Tibial nerve (tissue), 4 donors: ENCODE measurements around the gene XKR7. TPM values are rescaled to one million over a fixed set of nuclear protein-coding genes. Genes with fewer than 3 reads are reported as not detected.

ENCODE experiments used
- DNase-seq, 2 donors: peaks; one replicate each; pipeline ENCODE4 v3.0.0-alpha.2; 2019; ENCODE audit warnings: low spot score in 2 of 2
- H3K27ac ChIP-seq, 4 donors: fragments of 200-600 bp; sonication (generic) in 3 of 4; one replicate each; pipeline ENCODE4 v1.5.1; 2017 to 2019; ENCODE audit warnings: mild to moderate bottlenecking in 1 of 4
- H3K27me3 ChIP-seq, 2 donors: fragments of 200-600 bp; sonication (generic) in 1 of 2; one replicate each; pipeline versions ENCODE4 v1.5.1 to v1.6.0; 2017 to 2019
- H3K36me3 ChIP-seq, 3 donors: fragments of 200-600 bp; sonication (generic); one replicate each; pipeline ENCODE4 v1.5.1; 2018 to 2019
- H3K4me1 ChIP-seq, 4 donors: fragments of 200-600 bp; sonication (generic) in 3 of 4; one replicate each; pipeline ENCODE4 v1.5.1; 2017 to 2019
- H3K4me3 ChIP-seq, 4 donors: fragments of 200-600 bp; sonication (generic) in 3 of 4; one replicate each; pipeline ENCODE4 v1.5.1; 2017 to 2019; ENCODE audit warnings: mild to moderate bottlenecking in 1 of 4, moderate library complexity in 1 of 4
- H3K9me3 ChIP-seq, 4 donors: fragments of 200-600 bp; sonication (generic) in 3 of 4; one replicate each; pipeline ENCODE4 v1.5.1; 2017 to 2019
- EP300 ChIP-seq, 2 donors: sonication (generic); formaldehyde crosslinking; IDR thresholded peaks; one replicate each; pipeline ENCODE4 v1.6.1; 2017; ENCODE audit warnings: antibody characterized with exemption in 2 of 2, mild to moderate bottlenecking in 1 of 2
- POLR2A ChIP-seq, 2 donors: fragments of 450-650 bp; IDR thresholded peaks; one replicate each; pipeline ENCODE4 v1.6.1; 2017; ENCODE audit warnings: antibody characterized with exemption in 2 of 2, mild to moderate bottlenecking in 2 of 2, moderate library complexity in 2 of 2
- WGBS, 2 donors: methylation state at CpG; one replicate each; pipeline ENCODE4 v1.1.5; 2018; 5-methylcytosine and 5-hydroxymethylcytosine counted together
- total RNA-seq, 4 donors: library from RNA; depleted of rRNA; stranded (reverse); fragments of >200 nt; gene quantifications; one replicate each; pipeline ENCODE4 v1.1.0, GENCODE V29; 2016
- TF ChIP-seq, protein P1 (sequence below), 5 experiments: fragments of 200-600 bp in 3 of 5; fragments of 450-650 bp in 2 of 5; sonication (generic) in 3 of 5; IDR thresholded peaks; one replicate each; pipeline ENCODE4 v1.5.1; 2016 to 2019; ENCODE audit warnings: antibody characterized with exemption in 5 of 5, mild to moderate bottlenecking in 3 of 5, moderate library complexity in 2 of 5

XKR7 gene
- total RNA-seq, 4 donors from 2014 or later: not detected

DNA sequence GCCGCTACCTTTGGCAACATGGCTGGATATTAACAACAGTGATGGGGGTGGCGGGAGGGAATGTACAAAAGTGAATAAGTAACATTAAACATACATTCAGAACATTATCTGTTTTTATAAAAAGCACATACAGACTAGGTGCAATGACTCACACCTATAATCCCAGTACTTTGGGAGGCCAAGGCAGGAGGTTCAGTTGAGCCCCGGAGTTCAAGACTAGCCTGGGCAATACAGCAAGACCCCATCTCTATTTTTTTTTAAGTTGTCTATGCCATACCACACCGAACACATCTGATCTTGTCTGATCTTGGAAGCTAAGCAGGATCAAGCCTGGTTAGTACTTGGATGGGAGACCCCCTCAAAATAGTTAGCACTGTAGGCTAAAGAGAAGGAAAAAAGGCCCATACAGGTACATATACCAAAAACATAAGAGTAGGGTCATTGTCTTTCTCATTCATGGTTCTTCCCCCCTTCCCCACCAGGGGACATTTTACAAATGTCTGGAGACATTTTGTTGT lies 82.4 kb downstream of the XKR7 start:
- H3K9me3 ChIP-seq: no peaks in the 10 kb centered on the region
- no peak overlapping the region for H3K27ac ChIP-seq
- H3K4me3 ChIP-seq: no peak overlapping the region
- H3K4me1 ChIP-seq: peaks cover 0 to 24% (median 7%) of the 10 kb centered on the region in 4 donors
- H3K36me3 ChIP-seq: no peaks in the 10 kb centered on the region
- 92% methylated on average over 4 of the region's 4 CpGs for WGBS, 2 donors
- TF ChIP-seq EP300 (IDR thresholded peaks at IDR 0.05): no peak
- TF ChIP-seq, protein P1, sequence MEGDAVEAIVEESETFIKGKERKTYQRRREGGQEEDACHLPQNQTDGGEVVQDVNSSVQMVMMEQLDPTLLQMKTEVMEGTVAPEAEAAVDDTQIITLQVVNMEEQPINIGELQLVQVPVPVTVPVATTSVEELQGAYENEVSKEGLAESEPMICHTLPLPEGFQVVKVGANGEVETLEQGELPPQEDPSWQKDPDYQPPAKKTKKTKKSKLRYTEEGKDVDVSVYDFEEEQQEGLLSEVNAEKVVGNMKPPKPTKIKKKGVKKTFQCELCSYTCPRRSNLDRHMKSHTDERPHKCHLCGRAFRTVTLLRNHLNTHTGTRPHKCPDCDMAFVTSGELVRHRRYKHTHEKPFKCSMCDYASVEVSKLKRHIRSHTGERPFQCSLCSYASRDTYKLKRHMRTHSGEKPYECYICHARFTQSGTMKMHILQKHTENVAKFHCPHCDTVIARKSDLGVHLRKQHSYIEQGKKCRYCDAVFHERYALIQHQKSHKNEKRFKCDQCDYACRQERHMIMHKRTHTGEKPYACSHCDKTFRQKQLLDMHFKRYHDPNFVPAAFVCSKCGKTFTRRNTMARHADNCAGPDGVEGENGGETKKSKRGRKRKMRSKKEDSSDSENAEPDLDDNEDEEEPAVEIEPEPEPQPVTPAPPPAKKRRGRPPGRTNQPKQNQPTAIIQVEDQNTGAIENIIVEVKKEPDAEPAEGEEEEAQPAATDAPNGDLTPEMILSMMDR (IDR thresholded peaks at IDR 0.05): no peak
- no peak for TF ChIP-seq POLR2A (IDR thresholded peaks at IDR 0.05)
- peaks cover 0 to 63% of the 10 kb centered on the region in 2 donors for H3K27me3 ChIP-seq
- DNase-seq: no peak

DNA sequence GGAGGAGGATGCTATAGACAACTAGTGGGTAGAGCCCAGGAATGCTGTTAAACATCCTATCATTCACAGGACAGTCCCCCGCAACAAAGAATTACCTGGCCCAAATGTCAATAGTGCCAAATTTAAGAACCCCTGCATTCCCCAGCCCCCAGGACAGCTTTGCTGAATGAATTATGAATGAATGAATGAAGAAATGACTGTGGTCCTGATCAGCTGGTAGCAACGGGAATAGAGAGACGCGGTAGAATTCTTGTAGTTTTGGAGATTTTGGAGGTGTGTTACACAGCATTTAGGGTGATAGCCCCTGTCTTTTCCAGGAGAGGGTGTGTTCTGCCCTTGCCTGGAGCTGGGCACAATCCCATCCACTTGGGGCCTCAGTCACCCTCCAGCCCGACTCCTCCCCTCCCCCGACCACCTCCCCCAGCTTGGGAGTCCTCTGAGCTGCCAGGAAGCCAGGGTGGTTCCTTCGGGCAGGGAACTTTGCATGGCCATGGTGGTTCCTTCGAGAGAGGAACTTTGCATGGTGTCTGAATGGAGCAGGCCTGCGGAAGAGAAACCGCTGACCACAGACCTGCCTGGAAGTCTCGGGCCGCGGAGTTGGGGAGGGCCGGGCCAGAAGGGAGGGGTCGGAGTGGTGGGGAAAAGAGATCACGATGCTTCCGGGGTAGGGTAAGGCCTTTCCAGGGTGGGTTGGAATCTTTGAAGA lies 83.1 kb downstream of the XKR7 start:
- WGBS, 2 donors: 19 to 22% methylated on average over 17 of the region's 17 CpGs
- H3K27me3 ChIP-seq: peaks cover 0 to 63% of the 10 kb centered on the region in 2 donors
- TF ChIP-seq, protein P1 (IDR thresholded peaks at IDR 0.05): no peak
- TF ChIP-seq EP300 (IDR thresholded peaks at IDR 0.05): peak in 1 of 2 donors; percentile 48
- no peak for TF ChIP-seq POLR2A (IDR thresholded peaks at IDR 0.05)
- H3K4me1 ChIP-seq: peaks cover 0 to 24% (median 7%) of the 10 kb centered on the region in 4 donors
- peak overlapping the region in 1 of 4 donors; percentile 48 for H3K27ac ChIP-seq
- no peaks in the 10 kb centered on the region for H3K9me3 ChIP-seq
- H3K4me3 ChIP-seq: no peak overlapping the region
- DNase-seq: no peak
- no peaks in the 10 kb centered on the region for H3K36me3 ChIP-seq

DNA sequence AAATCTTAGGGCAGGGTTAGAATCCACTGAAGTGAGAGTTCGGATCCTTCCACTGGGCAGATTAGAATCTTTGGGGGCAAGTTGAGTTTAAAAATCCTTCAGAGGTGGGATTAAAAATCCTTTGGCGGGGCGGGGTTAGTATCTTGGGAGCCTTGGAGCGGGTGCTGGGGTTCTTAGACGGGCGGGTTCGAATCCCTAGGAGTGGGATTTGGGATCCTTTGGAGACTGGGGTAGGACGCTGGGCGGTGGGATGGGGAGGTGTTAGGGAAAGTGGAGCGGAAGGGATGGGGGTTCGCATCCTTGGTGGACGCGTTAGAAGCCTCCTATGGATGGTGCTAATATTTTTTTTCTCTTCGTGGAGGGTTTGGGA lies 83.8 kb downstream of the XKR7 start:
- H3K9me3 ChIP-seq: no peaks in the 10 kb centered on the region
- peaks cover 0 to 24% (median 7%) of the 10 kb centered on the region in 4 donors for H3K4me1 ChIP-seq
- peak overlapping the region in 3 of 4 donors; percentile 33 to 50 (median 37) for H3K4me3 ChIP-seq
- TF ChIP-seq EP300 (IDR thresholded peaks at IDR 0.05): no peak
- TF ChIP-seq, protein P1 (IDR thresholded peaks at IDR 0.05): no peak
- peaks cover 0 to 67% of the 10 kb centered on the region in 2 donors for H3K27me3 ChIP-seq
- WGBS, 2 donors: 8 to 10% methylated on average over 14 of the region's 14 CpGs
- H3K27ac ChIP-seq: peak overlapping the region in 1 of 4 donors; percentile 48
- no peaks in the 10 kb centered on the region for H3K36me3 ChIP-seq
- DNase-seq: no peak

DNA sequence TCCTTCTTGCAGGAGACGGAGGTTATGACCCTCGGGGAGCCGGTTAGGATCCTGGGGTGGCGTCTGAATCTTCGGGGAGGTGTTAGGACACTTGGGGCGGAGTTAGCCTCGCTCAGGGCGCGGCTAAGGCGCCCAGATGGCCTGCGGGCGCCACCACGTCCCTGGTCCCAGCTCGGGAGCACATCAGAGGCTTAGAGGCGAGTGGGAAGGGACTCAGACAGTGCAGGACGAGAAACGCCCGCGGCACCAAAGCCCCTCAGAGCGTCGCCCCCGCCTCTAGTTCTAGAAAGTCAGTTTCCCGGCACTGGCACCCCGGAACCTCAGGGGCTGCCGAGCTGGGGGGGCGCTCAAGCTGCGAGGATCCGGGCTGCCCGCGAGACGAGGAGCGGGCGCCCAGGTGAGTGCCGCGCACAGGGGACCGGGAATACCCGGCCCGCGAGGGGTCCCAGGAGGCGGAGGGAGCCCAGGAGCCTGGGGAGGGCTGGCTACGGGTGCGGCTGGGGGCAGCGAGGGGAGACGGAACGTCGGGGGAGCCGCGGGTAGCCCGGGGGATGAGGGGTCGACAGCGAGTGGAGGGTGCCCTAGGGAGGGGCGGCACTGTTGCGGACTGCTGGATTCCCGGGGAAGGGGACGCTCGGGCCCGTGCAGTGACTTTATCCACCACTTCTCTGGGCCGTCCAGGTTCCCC lies 84.3 kb downstream of the XKR7 start, which contains the start of gene HCK:
HCK (plus strand) TSS at position 153 of the 688 bp plus-strand sequence.
- H3K27ac ChIP-seq: peak within 1 kb of the TSS in 3 of 4 donors; percentile 34 to 65 (median 48)
- H3K27me3 ChIP-seq: peaks cover 0 to 72% of the 10 kb centered on the region in 2 donors
- TF ChIP-seq POLR2A (IDR thresholded peaks at IDR 0.05) (no peak), EP300 (IDR thresholded peaks at IDR 0.05) (no peak)
- TF ChIP-seq, protein P1 (IDR thresholded peaks at IDR 0.05): no peak
- 1 to 3% methylated on average over 20 to 41 of the region's 58 CpGs for WGBS, 2 donors
- peaks cover 0 to 24% (median 7%) of the 10 kb centered on the region in 4 donors for H3K4me1 ChIP-seq
- no peaks in the 10 kb centered on the region for H3K9me3 ChIP-seq
- no peak for DNase-seq
- no peaks in the 10 kb centered on the region for H3K36me3 ChIP-seq
- peak within 1 kb of the TSS in 3 of 4 donors; percentile 33 to 50 (median 37) for H3K4me3 ChIP-seq
